Gastroesophageal sphincter (tissue), 4 donors: ENCODE data around the gene UNG. TPM values are rescaled to one million over a fixed set of nuclear protein-coding genes. Genes with fewer than 3 reads are reported as not detected.

Experiments used
- ATAC-seq: fragments of 150-250 bp; one replicate; pipeline ENCODE4 v1.9.1; 2016; ENCODE audit warnings: mild to moderate bottlenecking, moderate library complexity
- H3K27ac ChIP-seq, 4 donors: fragments of 200-600 bp; sonication (generic) in 3 of 4; 1 replicate in 3 of 4; 2 replicates in 1 of 4; pipeline ENCODE4 v1.5.1; 2016 to 2019
- H3K27me3 ChIP-seq: fragments of 200-600 bp; sonication (generic); one replicate; pipeline ENCODE4 v1.5.1; 2019
- H3K36me3 ChIP-seq, 2 donors: fragments of 200-600 bp; sonication (generic); one replicate each; pipeline ENCODE4 v1.5.1; 2019; ENCODE audit warnings: control low read depth in 1 of 2
- H3K4me1 ChIP-seq, 3 donors: fragments of 200-600 bp; sonication (generic); 1 replicate in 2 of 3; 2 replicates in 1 of 3; pipeline ENCODE4 v1.5.1; 2016 to 2019; ENCODE audit warnings: control low read depth in 2 of 3
- H3K4me3 ChIP-seq, 2 donors: fragments of 200-600 bp; sonication (generic); one replicate each; pipeline ENCODE4 v1.5.1; 2019; ENCODE audit warnings: mild to moderate bottlenecking in 1 of 2, moderate library complexity in 1 of 2
- H3K9me3 ChIP-seq, 3 donors: fragments of 200-600 bp; sonication (generic); one replicate each; pipeline ENCODE4 v1.5.1; 2017 to 2019; ENCODE audit warnings: control low read depth in 2 of 3
- CTCF ChIP-seq, 4 experiments: fragments of 200-600 bp in 2 of 4; fragments of 450-650 bp in 2 of 4; sonication (generic) in 1 of 4; IDR thresholded peaks; one replicate each; pipeline ENCODE4 v1.5.1; 2017 to 2019; ENCODE audit warnings: antibody characterized with exemption in 4 of 4, mild to moderate bottlenecking in 2 of 4, moderate library complexity in 2 of 4
- EP300 ChIP-seq: sonication (generic); formaldehyde crosslinking; IDR thresholded peaks from one replicate; pipeline ENCODE4 v1.6.1; 2017; ENCODE audit warnings: antibody characterized with exemption, mild to moderate bottlenecking
- POLR2A ChIP-seq, 2 donors: fragments of 450-650 bp; IDR thresholded peaks; one replicate each; pipeline ENCODE4 v1.6.1; 2017; ENCODE audit warnings: antibody characterized with exemption in 2 of 2, mild to moderate bottlenecking in 2 of 2, moderate library complexity in 1 of 2
- POLR2AphosphoS5 ChIP-seq: sonication (generic); formaldehyde crosslinking; IDR thresholded peaks from one replicate; pipeline ENCODE4 v1.6.1; 2017; ENCODE audit warnings: antibody characterized with exemption
- WGBS, 2 donors: methylation state at CpG; one replicate each; pipeline ENCODE4 v1.1.5; 2018; ENCODE audit warnings: low coverage in 1 of 2; 5-methylcytosine and 5-hydroxymethylcytosine counted together
- total RNA-seq, 4 donors: library from RNA; depleted of rRNA; stranded (reverse); fragments of >200 nt; gene quantifications; one replicate each; pipeline ENCODE4 v1.1.0, GENCODE V29; 2016

The UNG gene
- total RNA-seq, 4 donors from 2014 or later, result 12.1 to 18.2 (median 17.3) TPM

GRCh38 chr12:109120095-109120494 lies 22.7 kb downstream of the UNG start:
- Histone ChIP-seq H3K9me3 (no peaks in the 10 kb centered on the region), H3K4me3 (no peak overlapping the region), H3K27ac (peak overlapping the region in 2 of 4 donors; percentile 94 to 97), H3K36me3 (no peaks in the 10 kb centered on the region), H3K27me3 (no peaks in the 10 kb centered on the region), H3K4me1 (peaks cover 7 to 55% (median 9%) of the 10 kb centered on the region in 3 donors)
- 38 to 80% methylated on average over 1 to 2 of the region's 2 CpGs for WGBS, 2 donors
- TF ChIP-seq CTCF (IDR thresholded peaks at IDR 0.05) (no peak), EP300 (no peak), POLR2AphosphoS5 (no peak), POLR2A (IDR thresholded peaks at IDR 0.05) (no peak)
- no peak for ATAC-seq

- no peak for TF ChIP-seq POLR2AphosphoS5
- no peak for TF ChIP-seq CTCF (IDR thresholded peaks at IDR 0.05)
- no peak for TF ChIP-seq EP300
- no peak for TF ChIP-seq POLR2A (IDR thresholded peaks at IDR 0.05)
- 87 to 100% methylated on average over 1 to 4 of the region's 4 CpGs for WGBS, 2 donors
- peaks cover 4 to 50% (median 7%) of the 10 kb centered on the region in 3 donors for H3K4me1 ChIP-seq
- no peak for ATAC-seq
- H3K27me3 ChIP-seq, result no peaks in the 10 kb centered on the region
- H3K36me3 ChIP-seq, result no peaks in the 10 kb centered on the region
- H3K9me3 ChIP-seq, result no peaks in the 10 kb centered on the region
- H3K27ac ChIP-seq, result peak overlapping the region in 1 of 4 donors; percentile 97
- H3K4me3 ChIP-seq, result no peak overlapping the region
These were observed 23.2 kb downstream of the UNG start for GRCh38 chr12:109120557-109120956.

GRCh38 chr12:109121346-109121880 lies 24.0 kb downstream of the UNG start:
- TF ChIP-seq CTCF (IDR thresholded peaks at IDR 0.05) (no peak), POLR2AphosphoS5 (no peak), POLR2A (IDR thresholded peaks at IDR 0.05) (no peak), EP300 (no peak)
- H3K27ac ChIP-seq, result peak overlapping the region in 1 of 4 donors; percentile 97
- H3K4me3 ChIP-seq, result no peak overlapping the region
- ATAC-seq, result no peak
- H3K9me3 ChIP-seq, result no peaks in the 10 kb centered on the region
- WGBS, 2 donors, result 80 to 94% methylated on average over 1 to 2 of the region's 3 CpGs
- peaks cover 2 to 50% (median 7%) of the 10 kb centered on the region in 3 donors for H3K4me1 ChIP-seq
- H3K36me3 ChIP-seq, result no peaks in the 10 kb centered on the region
- no peaks in the 10 kb centered on the region for H3K27me3 ChIP-seq

- Histone ChIP-seq H3K9me3 (no peaks in the 10 kb centered on the region), H3K27me3 (no peaks in the 10 kb centered on the region), H3K36me3 (no peaks in the 10 kb centered on the region), H3K27ac (peak overlapping the region in 2 of 4 donors; percentile 5 to 39), H3K4me3 (no peak overlapping the region), H3K4me1 (peaks cover 0 to 40% (median 3%) of the 10 kb centered on the region in 3 donors)
- ATAC-seq, result no peak
- 66 to 71% methylated on average over 5 to 7 of the region's 12 CpGs for WGBS, 2 donors
- no peak for TF ChIP-seq POLR2AphosphoS5
- no peak for TF ChIP-seq EP300
- TF ChIP-seq CTCF (IDR thresholded peaks at IDR 0.05), result no peak
- no peak for TF ChIP-seq POLR2A (IDR thresholded peaks at IDR 0.05)
These were observed 27.7 kb downstream of the UNG start for GRCh38 chr12:109124878-109125648.
